HG02970 (cell line): ENCODE results near the gene COMMD7.
"Not testable (repeated sequence)": the region's sequence is repeated elsewhere in the genome, so short reads cannot be mapped to it uniquely, and the experiment has no call there.

Experiments used
- ATAC-seq: cut with Tn5 transposase; IDR thresholded peaks from one replicate; pipeline ENCODE4 v1.9.1; 2021; ENCODE audit warnings: mild to moderate bottlenecking, moderate library complexity, moderate number of reproducible peaks; ENCODE audit not compliant: unreplicated experiment, low FRiP score

Gene COMMD7

GRCh38 chr20:32767418-32768198 is 24.3 kb upstream of the COMMD7 start:
- no peak for ATAC-seq

DNA sequence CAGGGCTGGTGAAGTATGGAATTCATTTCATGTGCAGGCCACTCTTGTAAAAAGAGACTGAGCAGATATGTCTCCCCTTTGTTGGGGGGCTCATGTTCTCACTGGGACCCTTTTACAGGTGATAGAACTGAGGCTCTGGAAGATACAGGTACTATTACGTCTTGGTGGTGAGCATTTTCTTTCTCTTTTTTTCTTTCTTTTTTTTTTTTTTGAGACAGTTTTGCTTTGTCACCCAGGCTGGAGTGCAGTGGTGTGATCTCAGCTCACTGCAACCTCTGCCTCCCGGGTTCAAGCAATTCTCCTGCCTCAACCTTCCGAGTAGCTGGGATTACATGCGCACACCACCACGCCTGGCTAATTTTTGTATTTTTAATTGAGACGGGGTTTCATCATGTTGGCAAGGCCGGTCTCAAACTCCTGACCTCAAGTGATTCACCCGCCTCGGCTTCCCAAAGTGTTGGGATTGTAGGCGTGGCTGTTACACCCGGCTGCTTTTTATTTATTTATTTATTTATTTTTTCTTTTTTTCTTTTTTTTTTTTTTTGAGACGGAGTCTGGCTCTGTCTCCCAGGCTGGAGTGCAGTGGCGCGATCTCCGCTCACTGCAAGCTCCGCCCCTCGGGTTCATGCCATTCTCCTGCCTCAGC is 22.1 kb upstream of the COMMD7 start:
- not testable (repeated sequence) for ATAC-seq

GRCh38 chr20:32764005-32764960 is 21.0 kb upstream of the COMMD7 start:
- no peak for ATAC-seq

DNA sequence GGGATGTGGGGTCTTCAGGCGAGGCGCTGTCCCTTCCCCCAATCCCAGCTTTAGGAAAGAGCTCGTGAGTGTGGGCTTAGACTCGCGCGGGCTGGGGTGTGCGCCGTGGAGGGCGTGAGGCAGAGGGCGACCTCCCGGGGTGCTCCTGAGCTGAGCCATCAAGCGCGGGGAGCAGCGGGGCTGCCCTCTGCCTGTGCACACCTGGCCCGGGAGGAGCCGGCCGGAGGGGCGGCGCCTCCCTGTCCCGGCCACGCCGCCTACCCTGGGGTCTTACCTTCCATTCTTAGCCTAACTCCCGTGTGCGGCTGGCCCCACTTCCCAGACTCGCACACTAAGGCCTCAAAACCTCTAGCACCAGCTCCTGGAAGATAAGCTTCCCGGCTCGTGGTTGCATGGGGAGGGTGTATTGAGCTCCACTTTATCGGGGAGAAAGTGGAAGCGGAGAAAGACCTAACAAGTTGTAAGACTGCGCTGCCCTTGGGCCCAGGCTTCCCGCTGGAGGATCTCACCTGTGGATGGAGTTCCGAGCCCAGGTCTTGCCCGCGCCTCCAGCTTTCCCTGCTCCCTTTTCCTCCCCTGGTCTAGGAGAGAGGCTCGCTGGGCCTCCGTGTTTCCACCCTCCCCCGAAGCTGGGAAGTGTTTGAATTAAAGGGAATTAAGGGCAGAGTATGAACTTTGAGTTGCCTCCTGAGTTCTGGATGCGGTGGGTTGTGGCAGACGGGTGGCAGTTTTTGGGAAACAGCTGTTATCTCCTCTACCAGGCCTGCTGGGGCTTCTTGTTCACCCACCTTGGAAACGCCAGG is 20.1 kb upstream of the COMMD7 start:
- ATAC-seq: no peak

DNA sequence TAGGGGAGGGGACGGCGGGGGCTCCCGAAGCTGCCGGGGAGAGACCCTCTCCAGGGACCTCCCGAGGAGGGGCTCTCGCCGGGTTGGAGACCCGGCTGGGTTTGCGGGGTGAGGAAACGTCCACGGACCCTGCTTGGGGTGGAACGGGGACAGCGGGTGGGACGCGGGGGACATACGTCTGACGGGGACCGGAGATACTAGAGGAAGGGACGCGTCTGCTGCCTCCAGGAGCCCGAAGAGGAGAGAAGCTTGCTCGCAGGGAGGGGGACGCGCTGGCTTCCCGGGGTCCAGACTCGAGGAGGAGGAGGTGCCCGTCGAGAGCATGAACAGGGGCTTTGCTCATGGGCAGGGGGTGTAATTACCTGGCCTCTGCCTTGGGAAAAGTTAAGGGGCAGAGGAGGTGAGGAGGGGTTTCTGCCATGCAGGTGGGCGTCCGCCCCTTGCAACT is 19.5 kb upstream of the COMMD7 start:
- no peak for ATAC-seq

DNA sequence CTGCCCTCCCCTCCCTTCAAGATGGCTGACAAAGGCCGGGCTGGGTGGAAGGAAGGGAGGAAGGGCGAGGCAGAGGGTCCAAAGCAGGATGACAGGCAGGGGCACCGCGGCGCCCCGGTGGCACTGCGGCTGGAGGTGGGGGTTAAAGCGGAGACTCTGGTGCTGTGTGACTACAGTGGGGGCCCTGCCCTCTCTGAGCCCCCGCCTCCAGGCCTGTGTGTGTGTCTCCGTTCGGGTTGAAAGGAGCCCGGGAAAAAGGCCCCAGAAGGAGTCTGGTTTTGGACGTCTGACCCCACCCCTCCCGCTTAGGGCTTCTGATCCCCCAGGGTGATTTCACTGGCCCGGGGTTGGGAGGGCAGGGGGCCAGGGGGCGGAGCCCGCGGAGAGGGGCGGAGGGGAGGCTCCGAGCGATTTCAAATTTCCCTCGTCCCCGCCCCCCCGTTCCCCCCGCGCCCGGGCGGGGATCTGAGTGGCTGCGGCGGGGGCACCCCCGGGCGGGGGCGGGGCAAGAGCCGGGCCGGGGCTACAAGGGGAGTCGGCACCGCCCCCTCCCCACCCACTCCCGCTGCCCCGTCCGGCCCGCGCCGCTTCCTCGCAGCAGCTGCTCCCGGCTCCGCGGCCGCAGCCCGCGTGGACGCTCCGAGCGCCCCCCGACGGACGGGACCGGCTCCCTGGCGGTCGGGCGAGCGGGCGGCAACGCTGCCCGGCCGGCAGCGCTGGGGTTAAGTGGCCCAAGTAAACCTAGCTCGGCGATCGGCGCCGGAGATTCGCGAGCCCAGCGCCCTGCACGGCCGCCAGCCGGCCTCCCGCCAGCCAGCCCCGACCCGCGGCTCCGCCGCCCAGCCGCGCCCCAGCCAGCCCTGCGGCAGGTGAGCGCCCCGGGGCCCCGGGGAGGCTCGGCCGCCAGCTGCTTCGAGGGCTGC is 18.8 kb upstream of the COMMD7 start, which contains the start of gene DNMT3B:
DNMT3B (plus strand) TSS at position 555 of the 923 bp plus-strand sequence. CDS start 17,939 bp downstream, outside the sequence.
- peak; percentile 57 for ATAC-seq

DNA sequence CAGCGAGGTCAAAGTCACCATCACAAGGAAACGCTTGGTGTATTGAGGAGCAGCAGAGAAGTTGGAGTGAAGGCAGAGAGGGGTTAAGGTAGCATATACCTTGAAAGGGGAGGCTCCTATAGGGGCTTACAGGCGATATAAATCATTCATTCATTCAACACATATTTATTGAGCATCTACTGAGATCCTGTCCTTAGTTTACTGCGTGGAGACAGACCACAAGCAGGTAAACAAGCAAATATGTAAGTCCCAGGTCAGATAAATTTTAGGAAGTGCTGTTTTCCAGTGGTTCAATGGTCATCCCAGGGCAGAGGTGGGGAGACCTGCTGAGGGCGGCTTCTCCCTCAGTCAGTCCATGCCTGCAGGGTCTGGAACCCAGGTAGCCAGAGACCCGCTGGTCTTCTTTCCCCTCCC is 18.2 kb upstream of the COMMD7 start:
- no peak for ATAC-seq

DNA sequence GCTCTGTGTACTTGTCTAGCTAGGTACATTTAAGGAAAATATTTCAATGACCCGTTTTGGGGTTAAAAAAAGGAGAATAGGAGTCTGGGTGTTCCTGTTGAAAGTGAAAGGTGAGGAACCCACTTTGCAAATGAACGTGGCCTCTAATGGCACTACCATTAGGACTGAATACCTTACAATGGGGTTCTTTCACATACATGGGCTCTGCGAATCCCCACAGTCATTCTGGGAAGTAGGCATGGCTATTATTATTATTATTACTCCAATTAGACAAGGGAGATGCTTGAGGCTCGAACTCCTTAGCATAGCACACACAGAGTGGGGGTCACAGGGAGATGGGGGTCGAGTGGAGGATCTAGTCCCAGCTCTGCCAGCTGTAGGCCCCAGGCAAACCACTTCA is 12.9 kb upstream of the COMMD7 start:
- no peak for ATAC-seq

DNA sequence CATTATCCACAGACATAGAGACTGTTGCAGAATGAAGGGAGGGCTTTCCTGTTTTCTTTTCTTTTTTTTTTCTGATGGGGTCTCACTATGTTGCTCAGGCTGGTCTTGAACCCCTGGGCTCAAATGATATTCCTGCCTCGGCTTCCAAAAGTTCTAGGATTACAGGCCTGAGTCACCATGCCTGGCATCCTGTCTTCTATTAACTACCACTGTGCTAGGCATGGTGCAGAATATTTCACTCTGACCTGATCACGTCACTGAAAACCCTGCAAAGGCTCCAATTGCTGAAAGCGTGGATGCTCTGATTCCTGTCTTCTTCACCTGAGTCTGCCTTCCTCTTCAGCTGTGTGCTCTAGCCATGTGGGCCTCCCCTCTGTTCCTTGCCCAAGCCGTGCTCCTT is 10.5 kb upstream of the COMMD7 start:
- ATAC-seq: no peak

DNA sequence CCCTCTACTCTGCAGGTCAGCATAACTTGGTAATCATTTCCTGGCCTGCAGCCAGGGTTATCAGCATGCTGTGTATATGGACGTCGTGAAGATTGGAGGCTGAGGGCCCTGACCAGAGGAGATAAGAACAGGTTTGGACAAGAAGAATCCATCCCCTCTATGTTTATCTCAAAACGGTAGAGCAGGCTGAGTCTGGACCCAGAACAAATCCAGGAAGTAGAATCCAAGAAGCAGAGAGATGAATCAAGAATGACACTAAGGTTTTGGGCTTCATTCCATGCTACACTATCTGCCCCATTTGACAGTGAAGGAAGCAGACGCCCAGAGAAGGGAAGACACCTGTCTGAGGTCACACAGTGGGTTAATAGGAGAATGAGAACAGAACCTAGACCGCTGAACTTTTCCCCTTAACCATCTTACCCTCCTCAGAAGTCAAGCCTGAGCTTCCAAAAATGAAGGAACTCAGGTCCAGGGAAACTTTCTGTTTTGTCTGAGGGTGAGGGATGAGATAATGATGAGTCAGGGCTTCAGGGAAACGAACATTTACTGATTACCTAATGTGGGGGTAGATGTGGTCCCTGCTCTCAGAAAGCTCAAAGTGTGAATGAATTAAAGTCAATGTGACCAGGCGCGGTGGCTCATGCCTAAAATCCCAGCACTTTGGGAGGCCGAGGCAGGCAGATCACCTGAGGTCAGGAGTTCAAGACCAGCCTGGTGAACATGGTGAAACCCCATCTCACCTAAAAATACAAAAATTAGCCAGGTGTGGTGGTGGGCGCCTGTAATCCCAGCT is 9.4 kb upstream of the COMMD7 start:
- no peak for ATAC-seq

DNA sequence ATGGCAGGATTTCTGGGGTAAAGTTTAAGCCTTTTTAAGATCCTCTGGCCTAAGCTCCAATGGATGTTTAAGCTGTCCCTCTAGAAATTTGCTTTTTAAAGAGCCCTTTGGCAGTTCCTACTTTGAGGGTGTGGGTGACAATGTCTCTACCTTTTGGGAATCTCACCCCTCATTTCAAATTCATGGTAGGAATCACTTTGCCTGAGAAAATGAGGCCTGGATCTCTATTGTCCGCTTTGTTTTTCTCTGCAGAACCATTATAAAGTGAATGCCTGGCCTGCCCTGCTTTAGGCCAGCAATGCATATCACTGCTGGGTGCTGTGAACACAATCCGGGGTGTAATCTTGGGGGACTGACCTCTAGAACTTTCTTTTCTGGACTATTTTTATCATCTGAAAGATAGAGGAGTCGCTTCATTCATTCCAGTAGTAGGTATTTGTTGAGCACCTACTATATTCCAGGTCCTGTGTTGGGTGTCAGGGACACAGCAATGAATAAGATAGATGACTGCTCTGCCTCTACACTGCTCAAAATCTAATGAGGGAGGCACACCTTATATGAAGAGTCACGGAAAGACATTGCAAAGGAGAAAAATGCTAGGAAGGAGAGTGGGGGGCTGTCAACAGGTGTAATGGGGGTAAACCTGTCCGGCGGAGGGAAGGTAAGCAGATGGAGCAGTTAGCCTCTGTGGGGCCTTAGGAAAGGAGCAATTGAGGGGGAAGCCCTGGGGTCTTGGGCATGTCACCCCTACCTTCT is 8.6 kb upstream of the COMMD7 start:
- ATAC-seq: no peak

GRCh38 chr20:32751293-32751692 is 8.0 kb upstream of the COMMD7 start:
- no peak for ATAC-seq

GRCh38 chr20:32749914-32750637 is 6.8 kb upstream of the COMMD7 start:
- no peak for ATAC-seq

- ATAC-seq: no peak
Measured at GRCh38 chr20:32742322-32743236, 688 bp downstream of the COMMD7 start.

DNA sequence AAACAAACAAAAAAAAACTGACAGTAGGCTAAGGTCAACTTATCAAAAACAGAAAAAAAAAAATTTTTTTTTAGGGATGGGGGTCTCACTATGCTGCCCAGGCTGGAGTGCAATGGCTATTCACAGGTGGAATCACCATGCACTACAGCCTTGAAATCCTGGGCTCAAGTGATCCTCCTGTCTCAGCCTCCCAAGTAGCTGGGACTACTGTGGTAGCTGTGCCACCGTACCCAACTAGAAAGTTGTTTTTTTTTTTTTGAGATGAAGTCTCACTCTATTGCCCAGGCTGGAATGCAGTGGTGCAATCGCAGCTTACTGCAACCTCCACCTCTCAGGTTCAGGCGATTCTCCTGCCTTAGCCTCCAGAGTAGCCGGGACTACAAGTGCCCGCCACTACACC is 2.1 kb downstream of the COMMD7 start:
- ATAC-seq: no peak
